NCI-H226 (cell line): ENCODE data around the gene KLHL29.
A peak's percentile ranks its signal among the peaks of the same experiment; 100 is the strongest.

ENCODE experiments used
- DNase-seq: peaks from one replicate; pipeline ENCODE4 v3.0.0-alpha.2; 2015

KLHL29 gene

GRCh38 chr2:23666241-23666979 is 281.4 kb downstream of the KLHL29 start:
- no peak for DNase-seq

- no peak for DNase-seq
Measured at GRCh38 chr2:23666980-23667357, 282.0 kb downstream of the KLHL29 start.

- no peak for DNase-seq
Measured at GRCh38 chr2:23668756-23669304, 283.9 kb downstream of the KLHL29 start.

GRCh38 chr2:23669413-23670244 is 284.6 kb downstream of the KLHL29 start:
- DNase-seq, result peak; percentile 93

- no peak for DNase-seq
Measured at GRCh38 chr2:23670245-23670592, 285.2 kb downstream of the KLHL29 start.

- DNase-seq, result no peak
Measured at GRCh38 chr2:23673082-23673481, 288.1 kb downstream of the KLHL29 start.

- no peak for DNase-seq
Measured at GRCh38 chr2:23673830-23674679, 289.1 kb downstream of the KLHL29 start.

- DNase-seq, result no peak
Measured at GRCh38 chr2:23675506-23675905, 290.5 kb downstream of the KLHL29 start.

- peak; percentile 13 for DNase-seq
Measured at GRCh38 chr2:23677836-23678235, 292.9 kb downstream of the KLHL29 start.

- no peak for DNase-seq
Measured at GRCh38 chr2:23679044-23679443, 294.1 kb downstream of the KLHL29 start.

- DNase-seq, result no peak
Measured at GRCh38 chr2:23680951-23681350, 296.0 kb downstream of the KLHL29 start.

GRCh38 chr2:23681356-23682140 is 296.6 kb downstream of the KLHL29 start:
- no peak for DNase-seq

- DNase-seq, result no peak
Measured at GRCh38 chr2:23682481-23682880, 297.5 kb downstream of the KLHL29 start.

GRCh38 chr2:23683001-23683400 is 298.0 kb downstream of the KLHL29 start:
- DNase-seq, result no peak

- no peak for DNase-seq
Measured at GRCh38 chr2:23684395-23685176, 299.6 kb downstream of the KLHL29 start.

GRCh38 chr2:23685181-23685580 is 300.2 kb downstream of the KLHL29 start:
- no peak for DNase-seq

GRCh38 chr2:23685706-23686105 is 300.7 kb downstream of the KLHL29 start:
- DNase-seq, result no peak

- DNase-seq, result no peak
Measured at GRCh38 chr2:23686405-23687029, 301.5 kb downstream of the KLHL29 start.

- DNase-seq, result no peak
Measured at GRCh38 chr2:23687214-23687613, 302.2 kb downstream of the KLHL29 start.

- DNase-seq, result no peak
Measured at GRCh38 chr2:23687713-23688112, 302.7 kb downstream of the KLHL29 start.
